ENCODE results near the gene SPRR2F.

SPRR2F gene

GRCh38 chr1:153113416-153113815, at the start of gene SPRR2F:
TSS of gene SPRR2F (minus strand) at chr1:153113516. CDS start at chr1:153112733, 783 bp downstream.
- Histone ChIP-seq H3K27ac (no peak within 1 kb of the TSS), H3K36me3 (no peaks in the 10 kb centered on the region), H3K27me3 (ENCODE audit: insufficient read depth, low read depth, severe bottlenecking) (no peaks in the 10 kb centered on the region), H3K4me3 (ENCODE audit: low read depth, low read length) (no peak within 1 kb of the TSS), H3K9me3 (ENCODE audit: severe bottlenecking) (peaks cover 3% of the 10 kb centered on the region)
- DNase-seq, result no peak
- no peak for TF ChIP-seq CTCF (IDR thresholded peaks at IDR 0.05; ENCODE audit: low read depth, low read length)

- H3K36me3 ChIP-seq, result no peaks in the 10 kb centered on the region
- peaks cover 13% of the 10 kb centered on the region for H3K9me3 ChIP-seq (ENCODE audit: severe bottlenecking)
- no peak overlapping the region for H3K27ac ChIP-seq
- H3K27me3 ChIP-seq (ENCODE audit: insufficient read depth, low read depth, severe bottlenecking), result no peaks in the 10 kb centered on the region
- DNase-seq, result no peak
- no peak for TF ChIP-seq CTCF (IDR thresholded peaks at IDR 0.05; ENCODE audit: low read depth, low read length)
- H3K4me3 ChIP-seq (ENCODE audit: low read depth, low read length), result no peak overlapping the region
Observed at GRCh38 chr1:153155541-153155940, 42.2 kb upstream of the SPRR2F start.

GRCh38 chr1:153152481-153152880, 39.2 kb upstream of the SPRR2F start:
- Histone ChIP-seq H3K9me3 (ENCODE audit: severe bottlenecking) (no peaks in the 10 kb centered on the region), H3K27me3 (ENCODE audit: insufficient read depth, low read depth, severe bottlenecking) (no peaks in the 10 kb centered on the region), H3K27ac (no peak overlapping the region), H3K36me3 (no peaks in the 10 kb centered on the region), H3K4me3 (ENCODE audit: low read depth, low read length) (no peak overlapping the region)
- TF ChIP-seq CTCF (IDR thresholded peaks at IDR 0.05; ENCODE audit: low read depth, low read length), result no peak
- DNase-seq, result no peak

GRCh38 chr1:153150846-153151245, 37.5 kb upstream of the SPRR2F start, which contains the start of gene SPRR2G:
TSS of gene SPRR2G (minus strand) at chr1:153150890. CDS start at chr1:153150110, 780 bp downstream.
- H3K27ac ChIP-seq, result no peak within 1 kb of the TSS
- H3K4me3 ChIP-seq (ENCODE audit: low read depth, low read length), result no peak within 1 kb of the TSS

GRCh38 chr1:153141377-153141776, 28.1 kb upstream of the SPRR2F start:
- no peaks in the 10 kb centered on the region for H3K36me3 ChIP-seq
- H3K4me3 ChIP-seq (ENCODE audit: low read depth, low read length), result no peak overlapping the region
- no peak overlapping the region for H3K27ac ChIP-seq
- no peaks in the 10 kb centered on the region for H3K9me3 ChIP-seq (ENCODE audit: severe bottlenecking)
- no peak for TF ChIP-seq CTCF (IDR thresholded peaks at IDR 0.05; ENCODE audit: low read depth, low read length)
- H3K27me3 ChIP-seq (ENCODE audit: insufficient read depth, low read depth, severe bottlenecking), result no peaks in the 10 kb centered on the region
- no peak for DNase-seq

More at GRCh38 chr1:153150846-153151245, 37.5 kb upstream of the SPRR2F start, which contains the start of gene SPRR2G:
- Histone ChIP-seq H3K9me3 (ENCODE audit: severe bottlenecking) (no peaks in the 10 kb centered on the region), H3K27me3 (ENCODE audit: insufficient read depth, low read depth, severe bottlenecking) (no peaks in the 10 kb centered on the region), H3K36me3 (no peaks in the 10 kb centered on the region)
- no peak for TF ChIP-seq CTCF (IDR thresholded peaks at IDR 0.05; ENCODE audit: low read depth, low read length)
- DNase-seq, result no peak

GRCh38 chr1:153140484-153140883, 27.2 kb upstream of the SPRR2F start:
- no peak overlapping the region for H3K4me3 ChIP-seq (ENCODE audit: low read depth, low read length)

More at GRCh38 chr1:153140484-153140883, 27.2 kb upstream of the SPRR2F start:
- Histone ChIP-seq H3K27ac (no peak overlapping the region), H3K27me3 (ENCODE audit: insufficient read depth, low read depth, severe bottlenecking) (no peaks in the 10 kb centered on the region), H3K9me3 (ENCODE audit: severe bottlenecking) (no peaks in the 10 kb centered on the region), H3K36me3 (no peaks in the 10 kb centered on the region)
- no peak for TF ChIP-seq CTCF (IDR thresholded peaks at IDR 0.05; ENCODE audit: low read depth, low read length)
- DNase-seq, result no peak

Data from WERI-Rb-1 (cell line).